Lower lobe of right lung (tissue), 2 donors: ENCODE data around the gene ECSIT. TPM values are rescaled to one million over a fixed set of nuclear protein-coding genes. Genes with fewer than 3 reads are reported as not detected.

Source experiments
- ATAC-seq, 2 donors: fragments of 200-7000 bp; cut with Tn5 transposase; one replicate each; pipeline ENCODE4 v1.9.1; 2020 to 2022; ENCODE audit warnings: mild to moderate bottlenecking in 2 of 2, moderate library complexity in 2 of 2
- DNase-seq: peaks from one replicate; pipeline ENCODE4 v3.0.0-alpha.2; 2020
- H3K27ac ChIP-seq: fragments of 200-600 bp; one replicate; pipeline ENCODE4 v1.8.0; 2022
- H3K27me3 ChIP-seq: fragments of 200-600 bp; one replicate; pipeline ENCODE4 v1.8.0; 2022; ENCODE audit warnings: low read depth
- H3K36me3 ChIP-seq: fragments of 200-600 bp; one replicate; pipeline ENCODE4 v1.8.0; 2022; ENCODE audit warnings: mild to moderate bottlenecking
- H3K4me1 ChIP-seq: fragments of 200-600 bp; one replicate; pipeline ENCODE4 v1.8.0; 2022
- H3K4me3 ChIP-seq: fragments of 200-600 bp; one replicate; pipeline ENCODE4 v1.8.0; 2022; ENCODE audit warnings: mild to moderate bottlenecking
- H3K9me3 ChIP-seq: fragments of 200-600 bp; one replicate; pipeline ENCODE4 v1.8.0; 2022
- intact Hi-C: fragments of 100-400 bp; cut with DNase I; formaldehyde crosslinking; loops from one replicate; pipeline ENCODE4 v1.11.0; 2022
- total RNA-seq: library from RNA; stranded (reverse); fragmentation: NEBNext Ultra II Directional; extraction: Animal tissue kit (Norgen Biotek cat#: 25700); gene quantifications from one replicate; pipeline ENCODE4 v1.2.1, GENCODE V29; 2021
- TF ChIP-seq, protein P1 (sequence below): fragments of 200-600 bp; IDR thresholded peaks from one replicate; pipeline ENCODE4 v1.8.0; 2022; ENCODE audit warnings: antibody characterized with exemption, mild to moderate bottlenecking
- donor health status: DM: no; HTN: yes; CAD: no; lungs with severe emphysema.

Gene ECSIT
- total RNA-seq, 1 donor from 2014 or later: 38.7 TPM

DNA sequence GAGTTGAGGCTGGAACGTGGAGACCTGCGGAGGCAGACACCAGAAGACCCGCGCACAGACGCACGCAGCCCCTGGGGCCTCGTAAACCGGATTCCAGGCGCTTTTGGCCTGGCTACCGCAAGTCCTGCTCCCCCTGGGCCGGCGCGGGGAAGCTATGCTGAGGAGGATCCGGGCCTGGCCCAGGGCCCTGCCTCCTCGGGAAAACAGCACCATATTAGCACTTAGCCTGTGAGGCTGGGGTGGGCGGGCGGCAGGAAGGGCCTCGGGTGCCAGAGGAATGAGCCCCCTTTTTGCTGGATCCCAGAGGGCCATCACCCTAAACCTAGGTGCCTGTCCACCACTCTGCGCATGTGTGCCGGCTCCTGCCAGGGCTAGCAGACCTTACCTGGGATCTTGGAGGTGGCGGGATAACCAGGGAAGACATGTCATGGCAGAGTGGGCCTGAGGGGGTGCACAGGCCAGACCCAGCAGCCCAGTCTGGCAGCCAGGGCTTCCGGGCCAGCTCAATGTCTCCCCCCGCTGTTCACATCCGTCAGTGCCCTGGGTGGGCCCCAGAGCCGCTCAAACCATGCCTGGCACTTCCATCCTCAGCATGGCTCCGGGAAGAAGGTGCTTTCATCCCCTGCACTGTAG lies 22.8 kb upstream of the ECSIT start:
- intact Hi-C loops: no loop called here
- TF ChIP-seq, protein P1, sequence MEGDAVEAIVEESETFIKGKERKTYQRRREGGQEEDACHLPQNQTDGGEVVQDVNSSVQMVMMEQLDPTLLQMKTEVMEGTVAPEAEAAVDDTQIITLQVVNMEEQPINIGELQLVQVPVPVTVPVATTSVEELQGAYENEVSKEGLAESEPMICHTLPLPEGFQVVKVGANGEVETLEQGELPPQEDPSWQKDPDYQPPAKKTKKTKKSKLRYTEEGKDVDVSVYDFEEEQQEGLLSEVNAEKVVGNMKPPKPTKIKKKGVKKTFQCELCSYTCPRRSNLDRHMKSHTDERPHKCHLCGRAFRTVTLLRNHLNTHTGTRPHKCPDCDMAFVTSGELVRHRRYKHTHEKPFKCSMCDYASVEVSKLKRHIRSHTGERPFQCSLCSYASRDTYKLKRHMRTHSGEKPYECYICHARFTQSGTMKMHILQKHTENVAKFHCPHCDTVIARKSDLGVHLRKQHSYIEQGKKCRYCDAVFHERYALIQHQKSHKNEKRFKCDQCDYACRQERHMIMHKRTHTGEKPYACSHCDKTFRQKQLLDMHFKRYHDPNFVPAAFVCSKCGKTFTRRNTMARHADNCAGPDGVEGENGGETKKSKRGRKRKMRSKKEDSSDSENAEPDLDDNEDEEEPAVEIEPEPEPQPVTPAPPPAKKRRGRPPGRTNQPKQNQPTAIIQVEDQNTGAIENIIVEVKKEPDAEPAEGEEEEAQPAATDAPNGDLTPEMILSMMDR: peak; percentile 23
- Histone ChIP-seq H3K4me3 (no peak overlapping the region), H3K36me3 (peaks cover 38% of the 10 kb centered on the region), H3K27ac (no peak overlapping the region), H3K4me1 (peaks cover 3% of the 10 kb centered on the region), H3K27me3 (no peaks in the 10 kb centered on the region), H3K9me3 (no peaks in the 10 kb centered on the region)
- ATAC-seq: peak; percentile 7 to 43
- DNase-seq: no peak

DNA sequence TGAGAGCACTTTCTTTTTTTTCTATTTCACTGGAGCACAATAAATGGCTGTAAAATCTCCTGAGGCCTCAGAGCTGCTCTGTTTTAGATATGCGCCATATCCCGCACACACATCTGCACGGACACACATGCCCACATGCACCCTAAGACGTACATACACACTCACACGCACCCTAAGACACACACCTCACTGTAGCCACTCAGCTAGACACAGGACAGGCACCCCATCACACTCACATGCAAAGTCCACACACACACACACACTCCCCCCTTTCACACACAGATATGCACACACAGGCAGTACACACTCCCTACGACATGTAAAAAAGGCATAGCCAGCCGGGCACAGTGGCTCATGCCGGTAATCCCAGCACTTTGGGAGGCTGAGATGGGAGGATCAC lies 21.3 kb upstream of the ECSIT start:
- no peaks in the 10 kb centered on the region for H3K4me1 ChIP-seq
- DNase-seq (no peak), ATAC-seq (no peak)
- no peaks in the 10 kb centered on the region for H3K27me3 ChIP-seq
- no peak overlapping the region for H3K4me3 ChIP-seq
- no peaks in the 10 kb centered on the region for H3K9me3 ChIP-seq
- peaks cover 32% of the 10 kb centered on the region for H3K36me3 ChIP-seq
- no peak overlapping the region for H3K27ac ChIP-seq
- intact Hi-C loops: no loop called here
- TF ChIP-seq, protein P1: no peak

DNA sequence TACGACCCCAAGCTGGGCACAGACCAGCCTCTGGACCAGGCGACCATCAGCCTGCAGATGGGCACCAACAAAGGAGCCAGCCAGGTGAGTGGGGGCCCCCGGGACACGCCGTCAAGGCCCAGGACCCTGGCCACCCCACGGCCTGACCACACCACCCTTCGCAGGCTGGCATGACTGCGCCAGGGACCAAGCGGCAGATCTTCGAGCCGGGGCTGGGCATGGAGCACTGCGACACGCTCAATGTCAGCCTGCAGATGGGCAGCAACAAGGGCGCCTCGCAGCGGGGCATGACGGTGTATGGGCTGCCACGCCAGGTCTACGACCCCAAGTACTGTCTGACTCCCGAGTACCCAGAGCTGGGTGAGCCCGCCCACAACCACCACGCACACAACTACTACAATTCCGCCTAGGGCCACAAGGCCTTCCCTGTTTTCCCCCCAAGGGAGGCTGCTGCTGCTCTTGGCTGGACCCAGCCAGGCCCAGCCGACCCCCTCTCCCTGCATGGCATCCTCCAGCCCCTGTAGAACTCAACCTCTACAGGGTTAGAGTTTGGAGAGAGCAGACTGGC lies 20.5 kb upstream of the ECSIT start:
- Histone ChIP-seq H3K4me3 (no peak overlapping the region), H3K36me3 (peaks cover 24% of the 10 kb centered on the region), H3K27me3 (no peaks in the 10 kb centered on the region), H3K9me3 (no peaks in the 10 kb centered on the region), H3K27ac (no peak overlapping the region), H3K4me1 (no peaks in the 10 kb centered on the region)
- intact Hi-C loops: no loop called here
- no peak for DNase-seq
- ATAC-seq: no peak
- TF ChIP-seq, protein P1: no peak

DNA sequence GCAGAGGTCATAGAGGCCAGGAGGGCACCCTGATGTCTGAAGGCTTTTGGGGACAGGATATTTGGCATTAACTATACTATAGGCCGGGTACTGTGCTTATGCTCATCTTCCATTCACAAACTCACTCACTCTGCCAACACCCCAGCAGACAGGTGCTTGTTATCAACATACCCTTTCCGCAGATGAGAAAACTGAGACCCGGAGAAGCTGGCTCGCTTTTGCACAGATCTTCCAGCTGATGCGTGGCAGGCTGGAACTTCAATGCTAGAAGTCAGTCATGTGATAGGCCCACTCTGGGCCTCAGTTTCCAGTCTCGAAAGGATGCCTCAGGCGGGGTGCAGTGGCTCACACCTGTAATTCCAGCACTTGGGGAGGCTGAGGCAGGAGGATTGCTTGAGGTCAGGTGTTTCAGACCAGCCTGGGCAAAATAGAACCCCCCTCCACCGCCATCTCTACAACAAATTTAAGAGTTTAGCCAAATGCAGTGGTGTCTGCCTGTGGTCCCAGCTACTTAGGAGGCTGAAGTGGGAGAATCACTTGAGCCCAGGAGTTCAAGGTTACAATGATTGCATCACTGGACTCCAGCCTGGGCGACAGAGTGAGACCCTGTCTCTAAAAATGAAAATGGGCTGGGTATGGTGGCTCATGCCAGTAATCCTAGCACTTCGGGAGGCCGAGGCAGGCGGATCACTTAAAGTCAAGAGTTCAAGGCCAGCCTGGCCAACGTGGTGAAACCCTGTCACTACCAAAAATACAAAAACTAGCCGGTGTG lies 19.2 kb upstream of the ECSIT start:
- no peak for DNase-seq
- TF ChIP-seq, protein P1: no peak
- no peaks in the 10 kb centered on the region for H3K9me3 ChIP-seq
- no peaks in the 10 kb centered on the region for H3K27me3 ChIP-seq
- H3K27ac ChIP-seq: no peak overlapping the region
- intact Hi-C loops: no loop called here
- peaks cover 13% of the 10 kb centered on the region for H3K36me3 ChIP-seq
- no peak overlapping the region for H3K4me3 ChIP-seq
- ATAC-seq: no peak
- no peaks in the 10 kb centered on the region for H3K4me1 ChIP-seq

DNA sequence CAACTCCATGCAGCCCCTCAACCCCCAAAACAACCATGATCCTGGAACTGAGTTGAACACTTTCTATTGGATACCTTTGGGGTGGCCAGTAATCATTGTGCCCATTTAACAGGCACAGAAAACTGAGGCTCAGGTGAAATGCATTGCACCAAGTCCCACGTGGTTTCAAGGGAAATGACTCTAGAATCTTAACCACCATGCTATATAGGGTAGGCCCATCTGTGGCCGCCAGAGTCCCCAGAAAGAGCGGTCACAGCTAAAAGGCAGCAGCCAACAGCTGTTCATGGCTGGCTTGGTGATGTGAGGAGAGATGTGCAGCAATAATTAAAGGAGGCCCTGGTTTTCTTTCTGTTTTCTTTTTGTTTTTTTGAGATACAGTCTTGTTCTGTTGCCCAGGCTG lies 12.3 kb upstream of the ECSIT start:
- no peak overlapping the region for H3K27ac ChIP-seq

More for the DNA sequence above, 12.3 kb upstream of the ECSIT start:
- H3K4me1 ChIP-seq: no peaks in the 10 kb centered on the region
- H3K9me3 ChIP-seq: no peaks in the 10 kb centered on the region
- ATAC-seq (no peak), DNase-seq (no peak)
- H3K27me3 ChIP-seq: peaks cover 20% of the 10 kb centered on the region
- no peaks in the 10 kb centered on the region for H3K36me3 ChIP-seq
- TF ChIP-seq, protein P1: no peak
- no peak overlapping the region for H3K4me3 ChIP-seq
- intact Hi-C loops: no loop called here
